H1 (cell line): ENCODE results near the gene MGAT5.

Source experiments
- CREB1 ChIP-seq: IDR thresholded peaks from 2 replicates; pipeline ENCODE4 v1.6.1; 2012; ENCODE audit warnings: inconsistent platforms
- CTCF ChIP-seq, 3 experiments: IDR thresholded peaks; 1 replicate in 2 of 3; 2 replicates in 1 of 3; pipeline versions ENCODE4 v1.5.1 to v1.6.1; 2011; ENCODE audit warnings: low read length in 3 of 3, mild to moderate bottlenecking in 3 of 3, inconsistent platforms in 2 of 3, low read depth in 1 of 3, moderate library complexity in 1 of 3; ENCODE audit not compliant: insufficient read depth in 1 of 3; ENCODE audit errors: control extremely low read depth in 1 of 3
- POLR2A ChIP-seq, 2 experiments: IDR thresholded peaks; 1 replicate in 1 of 2; 2 replicates in 1 of 2; pipeline ENCODE4 v1.6.1; 2011; ENCODE audit warnings: low read depth in 2 of 2, low read length in 2 of 2, mild to moderate bottlenecking in 2 of 2; ENCODE audit errors: control extremely low read depth in 1 of 2
- TCF12 ChIP-seq: IDR thresholded peaks from 2 replicates; pipeline ENCODE4 v1.6.1; 2011; ENCODE audit warnings: low read depth, mild to moderate bottlenecking, low read length
- USF2 ChIP-seq: IDR thresholded peaks from 2 replicates; pipeline ENCODE4 v1.6.1; 2011; ENCODE audit warnings: low read length, improper control_type of control experiment
- ZNF274 ChIP-seq: IDR thresholded peaks from 2 replicates; pipeline ENCODE4 v1.7.0; 2012; ENCODE audit warnings: low read length, borderline replicate concordance; ENCODE audit errors: extremely low read depth

GRCh38 chr2:134459706-134460406 is 206.0 kb downstream of the MGAT5 start:
- TF ChIP-seq USF2 = no peak
- no peak for TF ChIP-seq POLR2A (IDR thresholded peaks at IDR 0.05; ENCODE audit: control extremely low read depth in 1 of 2, low read depth in 2 of 2, low read length in 2 of 2)
- TF ChIP-seq CTCF (IDR thresholded peaks at IDR 0.05; ENCODE audit: control extremely low read depth in 1 of 3, insufficient read depth in 1 of 3, low read depth in 1 of 3, low read length in 3 of 3) = no peak
- no peak for TF ChIP-seq ZNF274
- no peak for TF ChIP-seq TCF12
- TF ChIP-seq CREB1 = no peak
